ENCODE results near the gene MOCOS.
"Not testable (repeated sequence)": the region's sequence is repeated elsewhere in the genome, so short reads cannot be mapped to it uniquely, and the experiment has no call there.

The MOCOS gene, protein sequence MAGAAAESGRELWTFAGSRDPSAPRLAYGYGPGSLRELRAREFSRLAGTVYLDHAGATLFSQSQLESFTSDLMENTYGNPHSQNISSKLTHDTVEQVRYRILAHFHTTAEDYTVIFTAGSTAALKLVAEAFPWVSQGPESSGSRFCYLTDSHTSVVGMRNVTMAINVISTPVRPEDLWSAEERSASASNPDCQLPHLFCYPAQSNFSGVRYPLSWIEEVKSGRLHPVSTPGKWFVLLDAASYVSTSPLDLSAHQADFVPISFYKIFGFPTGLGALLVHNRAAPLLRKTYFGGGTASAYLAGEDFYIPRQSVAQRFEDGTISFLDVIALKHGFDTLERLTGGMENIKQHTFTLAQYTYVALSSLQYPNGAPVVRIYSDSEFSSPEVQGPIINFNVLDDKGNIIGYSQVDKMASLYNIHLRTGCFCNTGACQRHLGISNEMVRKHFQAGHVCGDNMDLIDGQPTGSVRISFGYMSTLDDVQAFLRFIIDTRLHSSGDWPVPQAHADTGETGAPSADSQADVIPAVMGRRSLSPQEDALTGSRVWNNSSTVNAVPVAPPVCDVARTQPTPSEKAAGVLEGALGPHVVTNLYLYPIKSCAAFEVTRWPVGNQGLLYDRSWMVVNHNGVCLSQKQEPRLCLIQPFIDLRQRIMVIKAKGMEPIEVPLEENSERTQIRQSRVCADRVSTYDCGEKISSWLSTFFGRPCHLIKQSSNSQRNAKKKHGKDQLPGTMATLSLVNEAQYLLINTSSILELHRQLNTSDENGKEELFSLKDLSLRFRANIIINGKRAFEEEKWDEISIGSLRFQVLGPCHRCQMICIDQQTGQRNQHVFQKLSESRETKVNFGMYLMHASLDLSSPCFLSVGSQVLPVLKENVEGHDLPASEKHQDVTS

DNA sequence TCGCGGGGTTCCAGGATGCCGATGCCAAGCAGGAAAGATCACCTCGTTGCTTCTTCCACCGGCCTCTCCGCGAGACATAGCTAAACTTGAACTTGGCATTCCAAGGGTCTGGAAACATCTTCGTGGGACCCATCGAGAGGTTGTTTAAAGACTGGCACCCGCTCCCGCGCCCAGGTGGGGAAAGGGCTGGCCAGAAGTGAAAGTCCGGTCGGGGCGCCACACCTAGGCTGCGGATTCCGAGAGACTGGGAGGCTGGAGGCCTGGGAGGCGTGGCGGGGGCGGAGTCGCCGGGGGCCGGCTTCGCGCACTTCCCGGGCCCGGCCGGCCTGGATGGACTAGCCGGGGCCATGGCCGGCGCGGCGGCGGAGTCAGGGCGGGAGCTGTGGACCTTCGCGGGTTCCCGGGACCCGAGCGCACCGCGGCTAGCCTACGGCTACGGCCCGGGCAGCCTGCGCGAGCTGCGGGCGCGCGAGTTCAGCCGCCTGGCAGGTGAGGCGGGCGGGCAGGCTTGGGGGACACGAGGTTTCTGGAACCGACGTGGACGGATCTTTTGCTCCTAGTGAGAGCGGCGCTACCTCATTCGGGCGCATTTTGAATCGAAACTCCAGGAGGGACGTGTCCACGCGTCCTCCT lies at the start of gene MOCOS:
Gene MOCOS (plus strand): TSS at position 305 of the 633 bp plus-strand sequence. CDS start 43 bp downstream, at position 348.
- peak; percentile 77 for DNase-seq

DNA sequence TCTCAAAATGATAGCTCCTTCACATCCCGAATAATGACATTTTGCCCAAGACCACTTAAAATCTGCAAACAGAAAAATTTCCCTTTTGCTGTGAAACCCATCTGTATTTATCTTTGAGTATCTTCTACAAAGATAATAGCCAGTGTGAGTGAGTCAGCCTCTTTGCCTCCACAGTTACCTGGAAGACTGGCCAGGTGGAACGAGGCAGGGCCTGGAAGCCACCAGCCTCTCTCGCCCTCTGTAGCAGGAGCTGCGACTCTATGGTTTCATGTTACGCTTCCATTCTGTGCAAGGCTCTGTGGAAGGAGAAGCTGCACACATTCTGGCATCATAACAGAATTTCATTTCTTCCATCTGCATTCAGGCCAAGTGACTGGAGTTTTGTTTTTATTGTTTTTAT lies 48.1 kb upstream of the MOCOS start:
- DNase-seq: no peak

DNA sequence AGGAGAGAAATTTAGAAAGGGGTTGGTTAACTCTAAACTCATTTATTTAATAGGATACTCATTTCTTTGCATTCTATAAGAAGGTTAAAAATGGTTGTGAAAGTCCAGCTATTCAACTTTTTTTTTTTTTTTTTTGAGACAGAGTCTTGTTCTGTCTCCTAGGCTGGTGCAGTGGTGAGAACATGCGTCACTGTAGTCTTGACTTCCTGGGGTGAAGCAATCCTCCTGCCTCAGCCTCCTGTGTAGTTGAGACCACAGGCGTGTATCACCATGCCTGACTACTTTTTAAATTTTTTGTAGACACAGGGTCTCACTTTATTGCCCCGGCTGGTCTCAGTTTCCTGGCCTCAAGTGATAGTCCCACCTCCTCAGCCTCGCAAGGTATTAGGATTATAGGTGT lies 45.7 kb upstream of the MOCOS start:
- no peak for DNase-seq

DNA sequence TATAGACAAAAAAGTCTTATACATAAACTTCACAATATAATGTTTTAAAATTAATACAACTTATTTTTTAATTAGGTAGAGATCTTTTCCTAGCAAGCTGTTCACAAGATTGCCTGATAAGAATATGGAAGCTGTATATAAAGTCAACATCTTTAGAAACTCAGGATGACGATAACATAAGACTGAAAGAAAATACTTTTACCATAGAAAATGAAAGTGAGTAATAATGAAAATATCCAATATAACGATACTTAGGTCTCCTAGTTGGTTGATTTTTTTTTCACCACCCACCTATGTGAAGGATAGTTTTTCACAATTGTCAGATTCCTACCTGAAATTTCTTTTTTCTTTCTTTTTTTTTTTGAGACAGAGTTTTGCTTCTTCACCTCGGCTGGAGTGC lies 44.5 kb upstream of the MOCOS start:
- no peak for DNase-seq

DNA sequence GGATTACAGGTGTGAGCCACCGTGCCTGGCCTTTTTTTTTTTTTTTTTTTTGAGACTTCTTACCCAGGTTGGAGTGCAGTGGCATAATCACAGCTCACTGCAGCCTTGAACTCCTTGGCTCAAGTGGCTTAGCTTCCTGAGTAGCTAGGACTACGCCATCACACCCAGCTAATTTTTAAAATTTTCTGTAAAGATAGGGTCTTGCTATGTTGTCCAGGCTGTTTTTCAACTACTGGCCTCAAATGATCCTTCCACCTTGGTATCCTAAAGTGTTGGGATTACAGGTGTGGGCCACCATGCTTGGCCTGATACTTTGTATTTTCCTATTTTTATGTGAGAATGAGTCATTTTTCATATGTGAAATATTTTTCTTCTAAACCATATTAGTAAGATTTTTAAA lies 43.9 kb upstream of the MOCOS start:
- DNase-seq: no peak

DNA sequence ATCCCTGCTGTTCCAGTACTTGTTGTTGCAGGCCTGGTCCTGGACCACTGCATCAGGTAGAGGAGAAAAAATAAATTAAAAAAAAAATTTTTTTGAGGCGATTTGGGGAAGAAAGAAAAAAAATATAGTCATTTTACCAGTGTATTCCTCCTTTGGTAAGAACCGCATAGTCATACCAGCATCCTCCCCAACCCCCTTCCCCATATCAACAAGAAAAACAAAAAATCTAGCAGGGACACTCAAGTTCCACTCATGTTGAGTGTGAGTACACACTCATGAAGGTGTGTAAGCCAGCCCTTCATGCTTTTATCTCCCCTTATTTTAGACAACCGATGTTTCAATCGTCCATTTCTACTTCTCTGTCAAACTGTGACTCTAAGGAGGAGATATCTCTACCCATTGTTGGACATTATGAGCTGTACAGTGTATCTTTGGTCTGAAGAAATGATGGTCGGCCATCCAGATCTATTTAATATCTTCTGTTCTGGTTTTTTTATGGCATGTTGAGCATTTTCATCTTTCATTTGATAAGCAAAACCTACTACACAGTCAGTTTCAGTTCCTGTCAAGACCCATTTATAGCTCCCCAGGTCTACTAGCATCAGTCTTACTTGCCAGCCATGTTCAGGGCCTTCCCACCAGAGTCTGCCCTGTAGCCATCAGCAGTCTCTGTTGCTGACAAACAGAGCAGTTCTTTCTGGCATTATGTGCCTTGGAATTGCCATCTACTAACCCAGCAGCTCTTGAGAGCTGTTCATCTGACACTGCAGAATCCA lies 37.6 kb upstream of the MOCOS start:
- DNase-seq: no peak

DNA sequence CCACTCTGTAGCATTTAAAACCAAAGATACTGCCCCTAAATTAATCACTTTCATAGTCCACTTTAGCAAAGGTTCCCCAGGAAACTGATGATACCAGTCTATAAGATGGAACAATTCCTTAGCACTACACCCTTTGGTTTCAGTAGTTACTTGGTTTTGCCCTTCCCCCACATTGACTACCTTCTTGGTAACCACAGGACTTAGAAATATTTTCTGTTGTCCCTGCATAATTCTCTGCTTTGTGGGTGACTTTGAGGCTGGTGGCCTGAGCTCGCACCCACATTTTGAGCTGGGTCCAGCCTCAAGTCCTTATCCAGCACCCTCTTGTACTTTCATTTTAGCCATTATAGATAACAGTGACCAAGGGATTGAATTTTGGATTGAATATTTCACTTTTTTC lies 34.5 kb upstream of the MOCOS start:
- DNase-seq: no peak

DNA sequence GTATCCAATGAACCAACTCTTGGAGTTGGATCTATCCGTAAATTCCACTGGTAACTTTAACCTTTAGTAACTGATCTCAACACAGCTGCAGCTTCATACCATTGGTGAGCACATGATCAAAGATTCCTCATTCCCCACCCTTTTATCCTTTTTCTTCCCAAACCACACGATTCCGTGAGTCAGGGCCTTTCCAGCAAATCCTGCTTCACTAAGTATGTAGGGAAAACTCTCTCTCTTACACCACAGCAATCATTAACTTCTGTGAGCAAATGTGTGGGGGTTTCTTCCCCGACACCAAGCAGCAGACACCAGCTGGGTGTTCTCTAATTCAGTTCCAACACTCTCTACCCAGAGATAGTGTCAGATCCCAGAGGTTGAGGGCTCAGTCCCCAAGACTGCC lies 34.1 kb upstream of the MOCOS start:
- no peak for DNase-seq

DNA sequence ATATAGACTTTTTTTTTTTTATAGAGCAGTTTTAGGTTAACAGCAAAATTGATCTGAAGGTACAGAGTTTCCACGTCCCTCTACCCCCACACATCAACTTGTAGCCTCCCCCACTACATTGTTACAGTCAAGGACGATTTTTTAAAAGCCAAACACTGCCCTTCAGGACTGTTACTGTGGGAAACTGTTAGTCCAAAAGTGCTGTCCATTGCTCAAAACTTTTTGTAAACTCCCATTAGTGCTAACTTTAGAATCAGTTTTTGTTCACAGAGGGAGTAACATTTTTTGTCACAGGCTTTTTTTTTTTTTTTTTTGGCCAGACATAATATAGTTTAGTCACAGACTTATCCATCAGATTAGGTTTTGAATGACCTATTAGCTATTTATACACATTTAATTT lies 33.5 kb upstream of the MOCOS start:
- DNase-seq: no peak

DNA sequence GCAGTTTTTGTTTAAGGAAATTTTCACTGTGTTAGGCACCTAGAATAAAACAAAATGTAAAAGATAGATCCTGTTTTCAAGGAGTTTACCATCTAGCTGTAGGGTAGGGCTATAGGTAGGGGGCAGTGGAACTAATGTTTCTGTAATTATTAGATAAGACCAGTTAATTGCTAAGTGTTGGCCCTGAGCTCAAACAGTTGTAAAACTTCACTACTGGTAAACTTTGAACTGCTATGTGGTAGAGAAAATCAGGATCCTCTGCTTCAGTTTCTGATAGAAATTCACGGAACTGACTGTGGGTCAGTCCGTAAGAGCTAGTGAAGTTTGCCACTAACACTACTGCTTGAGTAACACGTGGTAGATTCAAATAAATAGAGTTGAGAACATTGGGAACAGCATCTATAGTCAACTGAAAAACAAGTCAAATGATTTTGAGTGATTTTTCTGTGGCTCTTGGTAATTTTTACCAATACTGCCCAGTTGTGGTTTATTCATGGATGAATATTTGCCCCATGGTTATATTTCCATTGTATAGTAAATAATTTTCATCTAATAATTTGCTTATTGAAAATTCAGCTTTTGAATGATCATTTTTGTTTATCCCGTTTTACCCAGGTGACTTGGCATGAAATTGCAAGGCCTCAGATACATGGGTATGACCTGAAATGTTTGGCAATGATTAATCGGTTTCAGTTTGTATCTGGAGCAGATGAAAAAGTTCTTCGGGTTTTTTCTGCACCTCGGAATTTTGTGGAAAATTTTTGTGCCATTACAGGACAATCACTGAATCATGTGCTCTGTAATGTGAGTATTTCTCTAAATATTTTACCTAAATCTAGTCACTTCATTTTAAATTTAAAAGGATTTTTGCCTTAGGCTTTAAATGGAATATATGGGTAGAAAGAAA lies 31.2 kb upstream of the MOCOS start:
- DNase-seq: no peak

DNA sequence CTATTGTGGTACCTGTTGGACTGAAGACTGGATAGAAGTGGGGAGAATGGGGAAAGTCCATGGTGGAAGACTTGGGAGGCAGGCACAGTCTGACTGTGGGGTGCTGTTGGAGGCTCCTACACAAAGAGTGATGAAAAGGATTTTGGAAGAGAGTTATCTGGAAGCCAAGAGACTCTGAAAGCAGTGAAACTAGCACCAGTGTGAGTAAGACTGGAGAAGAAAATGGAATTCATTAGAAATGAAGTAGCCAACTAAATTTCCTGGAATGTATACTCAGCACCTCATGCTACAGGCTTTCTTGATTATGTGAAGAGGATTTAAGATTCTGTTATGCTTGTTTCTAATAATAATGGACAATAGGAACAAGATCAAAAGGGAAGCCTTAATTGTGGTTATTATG lies 29.9 kb upstream of the MOCOS start:
- no peak for DNase-seq

DNA sequence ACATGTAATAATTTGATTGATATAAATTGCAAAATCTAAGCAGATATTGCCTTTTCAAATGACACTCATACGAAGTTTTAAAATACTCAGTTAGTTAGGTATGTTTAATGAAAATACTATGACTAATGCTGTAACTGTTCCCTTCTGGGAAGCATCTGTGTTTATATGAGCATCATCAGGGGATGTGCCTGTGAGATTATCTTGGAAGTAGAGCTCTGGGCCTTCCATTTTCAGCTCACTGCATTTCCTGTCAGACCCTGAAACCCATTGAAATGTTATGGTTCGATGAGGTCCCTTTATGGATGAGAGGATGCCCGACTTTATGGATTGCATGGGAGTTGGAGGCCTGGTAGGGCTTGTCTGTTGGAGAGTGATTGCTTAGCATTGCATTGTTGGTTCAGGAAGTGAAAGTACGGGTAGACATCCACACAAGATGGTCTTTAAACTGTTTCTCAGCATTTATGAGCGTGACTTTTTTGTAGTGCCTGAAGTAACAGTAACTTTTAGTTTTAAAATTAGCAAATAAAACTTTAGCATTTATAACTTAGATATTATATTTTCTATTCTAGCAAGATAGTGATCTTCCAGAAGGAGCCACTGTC lies 28.9 kb upstream of the MOCOS start:
- no peak for DNase-seq

DNA sequence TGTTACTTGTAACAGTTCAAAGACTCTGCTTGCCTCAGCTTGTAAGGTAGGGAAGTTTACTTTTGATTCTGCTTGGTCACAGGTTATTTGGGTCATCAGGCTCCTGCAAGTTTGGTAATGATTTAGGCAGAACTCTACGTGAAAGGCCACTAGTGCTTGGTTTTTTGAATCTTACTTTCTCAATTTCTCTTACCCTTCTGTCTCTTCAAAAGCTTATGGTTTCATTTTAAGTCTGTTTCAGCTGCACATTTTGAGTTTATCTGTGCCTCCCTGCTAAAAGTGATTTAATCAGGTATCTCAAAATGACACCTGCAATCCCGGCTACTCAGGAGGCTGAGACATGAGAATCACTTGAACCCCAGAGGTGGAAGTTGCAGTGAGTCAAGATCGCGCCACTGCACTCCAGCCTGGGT lies 26.3 kb upstream of the MOCOS start:
- DNase-seq: no peak

DNA sequence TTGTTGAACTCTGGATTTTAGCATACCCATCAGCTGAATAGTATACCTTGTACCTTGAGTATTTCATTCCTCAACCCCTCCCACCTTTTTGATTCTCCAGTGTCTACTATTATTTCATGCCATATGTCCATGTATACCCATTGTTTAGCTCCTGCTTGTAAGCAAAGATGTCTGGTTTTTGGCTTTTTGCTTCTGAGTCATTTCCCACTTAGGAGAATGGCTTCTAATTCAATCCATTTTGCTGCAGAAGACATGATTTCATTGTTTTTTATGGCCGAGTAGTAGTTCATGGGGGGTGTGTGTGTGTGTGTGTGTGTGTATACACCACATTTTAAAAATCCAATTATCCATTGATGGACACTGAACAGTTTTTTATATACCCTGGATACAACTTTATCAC lies 24.3 kb upstream of the MOCOS start:
- no peak for DNase-seq

DNA sequence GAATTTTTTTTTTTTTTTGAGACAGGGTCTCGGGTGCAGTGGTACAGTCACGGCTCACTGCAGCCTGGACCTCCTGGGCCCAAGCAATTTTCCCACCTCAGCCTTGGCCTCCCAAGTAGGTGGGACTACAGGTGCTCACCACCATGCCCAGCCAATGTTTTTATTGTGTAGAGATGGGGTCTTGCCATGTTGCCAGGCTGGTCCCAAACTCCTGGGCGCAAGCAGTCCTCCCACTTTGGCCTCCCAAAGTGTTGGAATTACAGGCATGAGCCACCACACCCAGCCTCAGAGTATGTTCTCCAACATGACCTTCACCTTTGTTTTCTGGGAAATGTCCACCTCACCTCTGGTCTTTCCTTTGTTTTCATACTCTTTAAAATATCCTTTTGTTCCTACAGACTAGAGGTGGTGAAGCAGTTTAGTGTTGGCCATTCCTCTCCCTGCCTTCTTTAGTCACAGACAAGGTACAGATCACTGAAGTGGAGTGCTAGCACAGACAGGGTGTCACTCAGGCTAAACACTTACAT lies 19.5 kb upstream of the MOCOS start:
- DNase-seq: no peak

DNA sequence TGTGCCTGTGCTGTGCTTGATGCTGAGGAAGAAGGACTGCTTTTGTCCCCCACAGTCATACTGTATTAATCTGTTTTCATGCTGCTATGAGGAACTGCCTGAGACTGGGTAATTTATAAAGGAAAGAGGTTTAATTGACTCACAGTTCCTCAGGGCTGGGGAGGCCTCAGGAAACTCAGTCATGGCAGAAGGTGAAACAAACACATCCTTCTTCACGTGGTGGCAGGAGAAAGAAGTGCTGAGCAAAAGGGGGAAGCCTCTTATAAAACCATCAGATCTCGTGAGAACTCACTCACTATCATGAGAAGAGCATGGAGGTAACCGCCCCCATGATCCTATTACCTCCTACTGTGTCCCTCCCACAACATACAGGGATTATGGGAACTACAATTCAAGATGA lies 19.0 kb upstream of the MOCOS start:
- not testable (repeated sequence) for DNase-seq

DNA sequence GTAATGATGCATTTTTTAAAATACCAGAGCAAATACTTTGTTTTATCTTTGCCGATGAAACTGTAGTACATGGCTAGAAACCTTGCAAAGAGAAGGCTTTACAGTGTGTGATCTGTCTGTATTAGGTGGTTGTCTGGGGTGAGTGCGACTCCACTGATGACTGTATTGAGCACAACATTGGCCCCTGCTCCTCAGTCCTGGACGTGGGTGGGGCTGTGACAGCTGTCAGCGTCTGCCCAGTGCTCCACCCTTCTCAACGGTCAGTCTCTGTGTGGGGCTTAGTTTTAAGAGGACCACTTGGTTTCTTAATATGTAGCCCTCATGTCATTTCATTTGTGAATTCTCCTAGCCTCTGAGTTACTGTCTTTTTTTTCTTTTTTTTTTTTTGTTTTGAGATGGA lies 17.4 kb upstream of the MOCOS start:
- no peak for DNase-seq

DNA sequence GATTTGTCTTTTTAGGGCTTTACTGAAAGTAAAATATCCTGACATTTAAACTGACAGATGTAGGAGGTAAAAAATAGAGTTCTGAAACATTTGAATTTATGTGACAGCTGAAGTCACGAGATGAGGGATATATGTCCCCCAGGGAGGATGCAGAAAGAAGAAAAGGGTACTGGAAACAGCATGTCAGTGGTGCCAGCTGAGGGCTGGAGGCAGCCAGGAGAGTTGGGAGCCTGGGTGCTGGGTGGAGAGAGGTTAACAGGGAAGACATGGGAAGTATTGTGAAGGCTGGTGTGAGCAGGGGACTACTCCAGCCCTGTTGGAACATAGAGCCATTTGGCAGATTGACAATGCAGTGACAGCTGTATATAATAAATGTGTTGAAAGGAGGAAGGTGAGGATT lies 11.8 kb upstream of the MOCOS start:
- no peak for DNase-seq

DNA sequence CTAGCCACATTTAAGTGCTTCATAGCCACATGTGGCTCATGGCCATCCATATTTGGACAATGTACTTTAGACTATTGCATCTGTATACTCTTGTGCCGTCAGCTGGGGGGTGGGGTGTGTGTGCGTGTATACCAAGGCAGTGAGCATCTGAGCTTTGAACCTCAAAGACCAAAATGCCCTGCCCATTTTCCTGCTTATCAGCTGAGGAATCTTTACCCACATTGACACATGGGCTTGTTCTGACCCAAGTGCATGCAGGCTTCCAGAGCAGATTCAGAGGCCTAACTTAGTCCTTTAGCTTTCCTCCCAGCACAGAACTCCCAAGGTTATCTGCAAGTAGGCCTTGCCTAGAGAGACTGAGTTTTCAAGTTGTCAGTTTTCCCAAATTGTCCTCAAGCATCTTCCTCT lies 11.1 kb upstream of the MOCOS start:
- DNase-seq: no peak

DNA sequence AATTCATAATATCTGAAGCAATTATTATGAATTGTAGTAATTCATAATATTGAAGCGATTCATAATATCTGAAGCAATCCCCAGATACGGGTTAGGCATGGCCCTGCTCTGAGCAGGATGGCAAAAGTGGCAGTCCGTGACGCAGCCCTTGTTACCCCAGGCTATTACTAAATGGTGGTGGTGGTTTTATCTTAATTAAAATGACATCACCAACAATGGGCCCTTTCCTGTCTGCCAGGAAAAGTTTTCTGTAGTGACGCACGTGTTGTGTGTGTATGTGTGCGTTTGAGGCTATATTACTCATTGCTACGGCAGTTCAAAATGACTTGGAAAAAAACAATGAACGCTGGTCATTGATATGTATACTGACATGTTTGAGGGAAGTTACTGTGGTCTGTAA lies 10.6 kb upstream of the MOCOS start:
- no peak for DNase-seq

DNA sequence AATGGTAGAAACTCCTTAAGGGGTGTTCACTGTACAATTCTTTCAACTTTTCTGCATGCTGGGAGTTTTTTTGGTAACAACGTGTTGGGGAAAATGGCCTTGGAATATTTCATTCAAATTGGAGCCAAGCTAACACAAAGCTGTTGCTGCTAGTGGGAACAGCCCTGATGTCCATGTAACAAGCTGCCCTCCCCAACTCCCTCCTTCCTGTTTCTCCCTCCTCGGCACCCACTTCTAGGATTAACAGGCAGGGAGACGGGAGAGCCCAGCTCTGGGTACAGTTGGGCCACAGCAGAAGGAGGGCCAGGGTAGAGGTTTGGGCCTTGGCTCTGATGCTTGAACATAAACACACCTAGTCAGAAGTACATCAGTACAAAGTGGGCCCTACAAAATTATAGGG lies 9.4 kb upstream of the MOCOS start:
- no peak for DNase-seq
